Activated naive CD4-positive, alpha-beta T cell treated with anti-CD3 and anti-CD28 coated beads, Interleukin-2, amount 50 U/mL, for 24 hours (primary cell): ENCODE data around the gene WBP1.
A peak's percentile ranks its signal among the peaks of the same experiment; 100 is the strongest.
"Not testable (repeated sequence)": the region's sequence is repeated elsewhere in the genome, so short reads cannot be mapped to it uniquely, and the experiment has no call there.

Experiments used
- H3K27ac Mint-ChIP-seq: one replicate; pipeline ENCODE4 v1.8.0; 2021; ENCODE audit warnings: mild to moderate bottlenecking, mixed read lengths
- H3K27me3 Mint-ChIP-seq: one replicate; pipeline ENCODE4 v1.8.0; 2021; ENCODE audit warnings: mixed read lengths
- H3K36me3 Mint-ChIP-seq: one replicate; pipeline ENCODE4 v1.8.0; 2021; ENCODE audit warnings: mixed read lengths
- H3K4me1 Mint-ChIP-seq: one replicate; pipeline ENCODE4 v1.8.0; 2021; ENCODE audit warnings: mixed read lengths
- H3K4me3 Mint-ChIP-seq: one replicate; pipeline ENCODE4 v1.8.0; 2021; ENCODE audit warnings: mild to moderate bottlenecking, mixed read lengths
- H3K9me3 Mint-ChIP-seq: one replicate; pipeline ENCODE4 v1.8.0; 2021; ENCODE audit warnings: mixed read lengths

The WBP1 gene

GRCh38 chr2:74481961-74482800 lies 23.9 kb downstream of the WBP1 start:
- Mint-ChIP-seq H3K27ac (peak overlapping the region; percentile 100), H3K9me3 (no peaks in the 10 kb centered on the region), H3K27me3 (no peaks in the 10 kb centered on the region), H3K36me3 (peaks cover 13% of the 10 kb centered on the region), H3K4me1 (peaks cover 44% of the 10 kb centered on the region), H3K4me3 (peak overlapping the region; percentile 99)

DNA sequence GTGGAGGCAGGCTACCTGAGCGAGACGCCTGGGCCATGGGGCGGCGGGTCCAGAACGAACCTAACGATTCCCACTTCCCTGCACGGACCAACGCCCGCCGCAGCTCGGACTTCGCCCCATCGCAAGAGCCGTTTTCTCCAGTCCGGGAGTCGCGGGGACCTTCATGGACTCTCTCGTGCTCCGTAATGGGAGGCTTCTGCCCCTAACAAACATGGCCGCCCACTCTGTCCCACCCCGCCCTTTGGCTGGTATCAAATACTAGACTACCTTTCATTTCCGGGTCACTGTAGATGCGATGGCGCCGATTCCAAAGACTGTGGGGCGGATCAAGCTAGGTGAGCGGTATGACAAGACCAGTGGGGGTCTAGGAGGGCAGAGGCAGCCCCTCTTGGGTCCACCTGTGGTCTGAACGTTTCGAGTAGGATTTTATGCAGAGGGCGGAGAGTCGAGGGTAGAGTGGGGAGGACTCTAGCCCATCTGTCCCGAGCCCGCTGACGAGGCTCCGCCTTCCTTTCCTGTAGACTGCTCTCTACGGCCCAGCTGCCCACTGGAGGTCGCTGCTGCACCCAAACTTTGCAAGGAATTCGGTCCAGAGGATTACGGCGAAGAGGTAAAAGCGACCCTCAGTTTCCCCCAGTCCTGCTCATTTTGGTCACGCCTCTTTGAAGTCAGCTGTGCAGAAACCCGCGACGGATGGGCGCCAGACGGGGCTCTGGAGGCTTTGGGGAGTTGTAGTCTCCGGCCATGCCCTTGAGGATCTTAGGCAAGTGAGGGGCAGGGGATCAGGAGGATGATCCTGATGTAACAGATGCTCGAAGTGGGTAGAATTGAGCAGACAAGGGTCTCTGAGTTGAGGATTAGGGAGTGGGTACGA lies 24.8 kb downstream of the WBP1 start, which contains the start of the genes CCDC142 and TTC31:
TSS of gene CCDC142 (minus strand) at position 198 of the 874 bp plus-strand sequence. CDS start at position 37, 161 bp downstream.
TSS of gene TTC31 (plus strand) at position 281 of the 874 bp plus-strand sequence. CDS start at position 296, 15 bp downstream.
- Mint-ChIP-seq H3K36me3 (peaks cover 10% of the 10 kb centered on the region), H3K9me3 (no peaks in the 10 kb centered on the region), H3K27ac (peak within 1 kb of the TSS; percentile 100), H3K27me3 (no peaks in the 10 kb centered on the region), H3K4me3 (peak within 1 kb of the TSS; percentile 99), H3K4me1 (peaks cover 41% of the 10 kb centered on the region)

GRCh38 chr2:74483675-74484164 lies 25.5 kb downstream of the WBP1 start:
- H3K4me1 Mint-ChIP-seq: peaks cover 41% of the 10 kb centered on the region
- peaks cover 10% of the 10 kb centered on the region for H3K36me3 Mint-ChIP-seq
- not testable (repeated sequence) for H3K27me3 Mint-ChIP-seq, H3K27ac Mint-ChIP-seq, H3K9me3 Mint-ChIP-seq
- H3K4me3 Mint-ChIP-seq: peak overlapping the region; percentile 99

GRCh38 chr2:74486141-74486540 lies 27.9 kb downstream of the WBP1 start:
- H3K36me3 Mint-ChIP-seq: peaks cover 4% of the 10 kb centered on the region
- no peak overlapping the region for H3K4me3 Mint-ChIP-seq
- peaks cover 24% of the 10 kb centered on the region for H3K4me1 Mint-ChIP-seq
- no peak overlapping the region for H3K27ac Mint-ChIP-seq
- H3K9me3 Mint-ChIP-seq: no peaks in the 10 kb centered on the region
- no peaks in the 10 kb centered on the region for H3K27me3 Mint-ChIP-seq

GRCh38 chr2:74488643-74489481 lies 30.6 kb downstream of the WBP1 start:
- no peak overlapping the region for H3K27ac Mint-ChIP-seq
- H3K4me3 Mint-ChIP-seq: no peak overlapping the region
- peaks cover 7% of the 10 kb centered on the region for H3K36me3 Mint-ChIP-seq
- H3K9me3 Mint-ChIP-seq: no peaks in the 10 kb centered on the region
- peaks cover 8% of the 10 kb centered on the region for H3K4me1 Mint-ChIP-seq
- no peaks in the 10 kb centered on the region for H3K27me3 Mint-ChIP-seq

DNA sequence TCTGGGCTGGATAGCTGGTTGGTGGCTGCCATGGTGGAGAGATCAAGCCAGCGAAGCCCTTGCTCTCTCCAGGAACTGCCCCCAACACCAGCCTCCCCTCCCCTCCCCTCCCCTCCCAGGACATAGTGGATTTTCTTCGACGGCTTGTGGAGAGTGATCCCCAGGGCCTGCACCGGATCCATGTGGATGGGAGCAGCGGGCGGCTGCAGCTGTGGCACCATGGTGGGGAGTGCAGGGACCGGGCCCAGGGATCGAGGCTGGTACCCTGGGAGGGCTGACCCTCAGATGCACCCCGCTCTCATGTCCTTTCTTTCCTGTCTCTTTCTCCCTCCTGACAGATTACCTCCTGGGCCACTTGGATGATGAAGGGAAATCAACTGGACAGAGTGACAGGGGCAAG lies 31.7 kb downstream of the WBP1 start:
- H3K4me1 Mint-ChIP-seq: peaks cover 3% of the 10 kb centered on the region
- H3K36me3 Mint-ChIP-seq: peaks cover 11% of the 10 kb centered on the region
- H3K27me3 Mint-ChIP-seq: no peaks in the 10 kb centered on the region
- H3K4me3 Mint-ChIP-seq: no peak overlapping the region
- no peak overlapping the region for H3K27ac Mint-ChIP-seq
- H3K9me3 Mint-ChIP-seq: no peaks in the 10 kb centered on the region

GRCh38 chr2:74491648-74492544 lies 33.7 kb downstream of the WBP1 start:
- H3K4me1 Mint-ChIP-seq: peaks cover 1% of the 10 kb centered on the region
- no peak overlapping the region for H3K4me3 Mint-ChIP-seq
- H3K27me3 Mint-ChIP-seq: no peaks in the 10 kb centered on the region
- no peak overlapping the region for H3K27ac Mint-ChIP-seq
- H3K36me3 Mint-ChIP-seq: peaks cover 7% of the 10 kb centered on the region
- no peaks in the 10 kb centered on the region for H3K9me3 Mint-ChIP-seq

DNA sequence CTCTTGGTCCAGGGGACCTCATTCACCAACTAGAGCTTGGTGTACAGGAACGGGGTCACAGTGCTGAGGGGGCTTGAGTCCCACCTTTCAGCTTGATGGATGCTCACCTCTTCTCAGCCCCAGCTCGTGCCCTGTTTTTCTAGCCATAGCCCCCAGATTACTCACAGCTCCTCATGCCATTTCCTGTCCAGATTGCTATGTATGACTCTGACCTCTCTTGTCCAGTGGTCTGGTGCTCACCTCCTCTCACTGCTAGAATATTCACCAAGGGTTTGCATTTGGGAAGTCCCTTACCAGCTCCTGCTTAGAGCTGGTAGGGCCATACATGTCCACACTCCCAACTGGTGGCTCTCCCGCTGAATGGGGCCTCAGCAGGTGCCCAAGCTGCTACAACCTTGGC lies 35.3 kb downstream of the WBP1 start:
- H3K27ac Mint-ChIP-seq: no peak overlapping the region
- peaks cover 5% of the 10 kb centered on the region for H3K27me3 Mint-ChIP-seq

GRCh38 chr2:74495440-74495839 lies 37.2 kb downstream of the WBP1 start:
- Mint-ChIP-seq H3K27ac (no peak overlapping the region), H3K9me3 (no peaks in the 10 kb centered on the region), H3K27me3 (peaks cover 13% of the 10 kb centered on the region), H3K36me3 (peaks cover 7% of the 10 kb centered on the region), H3K4me1 (peaks cover 19% of the 10 kb centered on the region), H3K4me3 (no peak overlapping the region)

More for the DNA sequence above, 35.3 kb downstream of the WBP1 start:
- H3K36me3 Mint-ChIP-seq: peaks cover 7% of the 10 kb centered on the region
- H3K4me3 Mint-ChIP-seq: no peak overlapping the region
- no peaks in the 10 kb centered on the region for H3K9me3 Mint-ChIP-seq
- H3K4me1 Mint-ChIP-seq: peaks cover 11% of the 10 kb centered on the region

DNA sequence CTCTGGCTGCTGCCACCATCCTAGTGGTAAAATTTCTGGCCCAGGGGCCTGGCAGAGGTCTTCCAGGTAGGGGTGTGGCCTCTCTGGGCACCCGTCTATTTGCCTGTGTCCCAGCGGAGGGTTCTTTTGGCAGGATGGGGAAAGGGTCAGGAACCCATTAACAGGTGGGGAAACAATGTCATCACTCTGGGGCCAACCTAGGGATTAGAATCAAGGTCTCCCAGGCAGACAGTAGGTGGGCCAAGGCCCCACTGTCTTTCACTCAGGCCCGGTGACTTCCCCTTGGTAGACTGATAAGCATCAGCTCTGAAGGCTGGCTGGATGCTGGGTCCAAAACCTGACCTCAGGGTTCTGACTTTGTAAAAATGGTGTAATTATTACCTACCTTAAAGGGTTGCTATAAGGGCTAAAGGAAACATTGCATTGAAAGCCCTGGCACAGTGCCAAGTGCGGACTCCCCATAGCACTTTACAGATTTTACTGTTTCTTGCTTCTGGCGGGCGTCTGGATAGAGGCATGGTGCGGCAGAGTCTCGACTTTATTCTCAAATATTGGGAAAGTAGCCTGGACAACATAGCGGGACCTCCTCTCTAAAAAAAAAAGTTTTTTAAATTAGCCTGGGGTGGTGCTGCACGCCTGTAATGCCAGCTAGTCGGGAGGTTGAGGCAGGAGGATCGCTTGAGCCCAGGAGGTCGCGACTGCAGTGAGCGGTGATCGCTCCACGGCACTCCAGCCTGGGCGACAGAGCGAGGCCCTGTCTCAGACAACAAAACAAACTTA lies 38.9 kb downstream of the WBP1 start:
- no peak overlapping the region for H3K27ac Mint-ChIP-seq
- peaks cover 23% of the 10 kb centered on the region for H3K27me3 Mint-ChIP-seq
- H3K9me3 Mint-ChIP-seq: no peaks in the 10 kb centered on the region
- peaks cover 24% of the 10 kb centered on the region for H3K4me1 Mint-ChIP-seq
- H3K36me3 Mint-ChIP-seq: peaks cover 7% of the 10 kb centered on the region
- peak overlapping the region; percentile 82 for H3K4me3 Mint-ChIP-seq

GRCh38 chr2:74497777-74498499 lies 39.7 kb downstream of the WBP1 start:
- Mint-ChIP-seq H3K4me3 (peak overlapping the region; percentile 82), H3K4me1 (peaks cover 31% of the 10 kb centered on the region), H3K27ac (peak overlapping the region; percentile 5), H3K27me3 (peaks cover 29% of the 10 kb centered on the region), H3K9me3 (no peaks in the 10 kb centered on the region), H3K36me3 (peaks cover 7% of the 10 kb centered on the region)

- Mint-ChIP-seq H3K4me3 (peak overlapping the region; percentile 82), H3K27me3 (peaks cover 32% of the 10 kb centered on the region), H3K27ac (peak overlapping the region; percentile 8), H3K36me3 (peaks cover 6% of the 10 kb centered on the region), H3K9me3 (no peaks in the 10 kb centered on the region), H3K4me1 (peaks cover 37% of the 10 kb centered on the region)
These were observed 40.4 kb downstream of the WBP1 start for GRCh38 chr2:74498500-74499266.
